Effector CD4-positive, alpha-beta T cell (primary cell): ENCODE measurements around the gene TM4SF4. TPM values are rescaled to one million over a fixed set of nuclear protein-coding genes. Genes with fewer than 3 reads are reported as not detected.
"Not testable (repeated sequence)": the region's sequence is repeated elsewhere in the genome, so short reads cannot be mapped to it uniquely, and the experiment has no call there.

Source experiments
- DNase-seq: peaks from one replicate; pipeline ENCODE4 v3.0.0-alpha.2; 2020
- total RNA-seq: gene quantifications from one replicate; lab custom pipeline; 2026; lab: John Stamatoyannopoulos, UW

Gene TM4SF4
- total RNA-seq = not detected

GRCh38 chr3:149474250-149474817 lies at the start of gene TM4SF4:
Gene TM4SF4 (plus strand): TSS chr3:149474697. CDS start chr3:149474878, 181 bp downstream.
- no peak for DNase-seq

- no peak for DNase-seq
Observed at GRCh38 chr3:149424918-149425317, 49.6 kb upstream of the TM4SF4 start.

- no peak for DNase-seq
Observed at GRCh38 chr3:149426325-149426724, 48.2 kb upstream of the TM4SF4 start.

- DNase-seq = no peak
Observed at GRCh38 chr3:149428087-149428486, 46.4 kb upstream of the TM4SF4 start.

GRCh38 chr3:149430216-149430615 lies 44.3 kb upstream of the TM4SF4 start:
- no peak for DNase-seq

- DNase-seq = no peak
Observed at GRCh38 chr3:149432149-149432548, 42.3 kb upstream of the TM4SF4 start.

GRCh38 chr3:149435996-149436885 lies 38.3 kb upstream of the TM4SF4 start:
- DNase-seq = no peak

GRCh38 chr3:149437286-149437685 lies 37.2 kb upstream of the TM4SF4 start:
- no peak for DNase-seq

- no peak for DNase-seq
Observed at GRCh38 chr3:149437710-149438109, 36.8 kb upstream of the TM4SF4 start.

- no peak for DNase-seq
Observed at GRCh38 chr3:149438981-149439380, 35.5 kb upstream of the TM4SF4 start.

GRCh38 chr3:149441642-149442041 lies 32.9 kb upstream of the TM4SF4 start:
- DNase-seq = no peak

- DNase-seq = no peak
Observed at GRCh38 chr3:149442043-149442442, 32.5 kb upstream of the TM4SF4 start.

GRCh38 chr3:149442851-149443544 lies 31.5 kb upstream of the TM4SF4 start:
- no peak for DNase-seq

- no peak for DNase-seq
Observed at GRCh38 chr3:149443545-149443912, 31.0 kb upstream of the TM4SF4 start.

GRCh38 chr3:149444867-149445266 lies 29.6 kb upstream of the TM4SF4 start:
- DNase-seq = not testable (repeated sequence)

GRCh38 chr3:149448331-149448831 lies 26.1 kb upstream of the TM4SF4 start:
- no peak for DNase-seq

- no peak for DNase-seq
Observed at GRCh38 chr3:149449182-149449581, 25.3 kb upstream of the TM4SF4 start.

GRCh38 chr3:149449799-149450198 lies 24.7 kb upstream of the TM4SF4 start:
- DNase-seq = no peak

- no peak for DNase-seq
Observed at GRCh38 chr3:149450281-149450680, 24.2 kb upstream of the TM4SF4 start.

- DNase-seq = no peak
Observed at GRCh38 chr3:149452036-149452435, 22.5 kb upstream of the TM4SF4 start.

- DNase-seq = no peak
Observed at GRCh38 chr3:149453140-149453805, 21.2 kb upstream of the TM4SF4 start.

- no peak for DNase-seq
Observed at GRCh38 chr3:149454746-149455145, 19.8 kb upstream of the TM4SF4 start.

- DNase-seq = no peak
Observed at GRCh38 chr3:149455366-149455765, 19.1 kb upstream of the TM4SF4 start.
